HL-60/S4 treated with phorbol 12-myristate 13-acetate at 8.2 ng/mL for 4 days and 3 days (cell line): ENCODE results near the gene GRK1.

Source experiments
- in situ Hi-C: fragments of 300-500 bp; cut with MboI; formaldehyde crosslinking; loops from 2 replicates; pipeline ENCODE4 v1.15.0; 2022; ENCODE audit warnings: low sequenced_read_pairs

Gene GRK1

DNA sequence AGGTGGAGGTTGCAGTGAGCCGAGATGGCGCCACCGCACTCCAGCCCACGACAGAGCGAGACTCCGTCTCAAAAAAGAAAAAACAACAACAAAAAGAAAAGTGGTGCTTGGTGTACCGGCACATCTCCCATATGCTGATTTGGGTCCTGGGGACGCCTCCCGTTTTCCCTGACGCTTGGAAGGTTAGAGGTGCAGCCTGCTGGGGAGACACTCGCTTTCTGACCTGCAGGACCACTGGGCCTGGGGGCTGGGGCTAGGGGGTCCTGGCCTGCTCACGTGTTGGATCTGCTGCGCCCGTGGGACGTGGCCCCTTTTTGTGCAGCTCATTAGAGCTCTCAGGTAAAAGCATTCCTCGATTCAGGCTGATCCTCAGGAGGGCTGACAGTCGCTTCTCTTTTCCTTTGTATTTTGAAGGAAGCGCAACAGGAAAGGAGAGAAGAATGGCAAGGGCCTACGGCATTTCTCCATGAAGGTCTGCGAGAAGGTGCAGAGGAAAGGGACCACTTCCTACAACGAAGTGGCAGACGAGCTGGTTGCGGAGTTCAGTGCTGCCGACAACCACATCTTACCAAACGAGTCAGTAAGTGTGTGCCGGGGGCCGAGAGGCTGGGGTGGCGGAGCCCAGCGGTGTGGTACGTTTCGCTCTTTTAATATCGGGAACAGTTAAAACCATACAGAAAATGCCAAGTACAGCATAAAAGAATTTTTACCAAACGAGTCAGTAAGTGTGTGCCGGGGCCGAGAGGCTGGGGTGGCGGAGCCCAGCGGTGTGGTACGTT is 34.1 kb upstream of the GRK1 start:
- in situ Hi-C loops, result no loop called here

DNA sequence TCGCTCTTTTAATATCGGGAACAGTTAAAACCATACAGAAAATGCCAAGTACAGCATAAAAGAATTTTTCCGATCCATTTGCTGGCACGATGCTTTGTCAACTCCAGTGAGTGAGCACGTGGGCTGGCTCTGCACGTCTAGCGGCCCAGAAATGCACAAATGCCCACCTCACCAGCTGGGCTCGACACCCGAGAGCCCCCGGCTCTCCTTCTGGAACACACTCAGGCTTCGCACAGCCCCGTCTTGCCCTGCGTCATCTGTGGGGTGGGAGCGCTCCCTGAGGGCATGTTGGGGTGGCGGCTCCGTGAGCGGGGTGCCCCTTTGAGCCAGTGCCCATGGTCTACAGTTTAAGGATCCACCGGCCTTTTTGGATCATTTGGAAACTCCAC is 33.5 kb upstream of the GRK1 start:
- in situ Hi-C loops, result no loop called here

DNA sequence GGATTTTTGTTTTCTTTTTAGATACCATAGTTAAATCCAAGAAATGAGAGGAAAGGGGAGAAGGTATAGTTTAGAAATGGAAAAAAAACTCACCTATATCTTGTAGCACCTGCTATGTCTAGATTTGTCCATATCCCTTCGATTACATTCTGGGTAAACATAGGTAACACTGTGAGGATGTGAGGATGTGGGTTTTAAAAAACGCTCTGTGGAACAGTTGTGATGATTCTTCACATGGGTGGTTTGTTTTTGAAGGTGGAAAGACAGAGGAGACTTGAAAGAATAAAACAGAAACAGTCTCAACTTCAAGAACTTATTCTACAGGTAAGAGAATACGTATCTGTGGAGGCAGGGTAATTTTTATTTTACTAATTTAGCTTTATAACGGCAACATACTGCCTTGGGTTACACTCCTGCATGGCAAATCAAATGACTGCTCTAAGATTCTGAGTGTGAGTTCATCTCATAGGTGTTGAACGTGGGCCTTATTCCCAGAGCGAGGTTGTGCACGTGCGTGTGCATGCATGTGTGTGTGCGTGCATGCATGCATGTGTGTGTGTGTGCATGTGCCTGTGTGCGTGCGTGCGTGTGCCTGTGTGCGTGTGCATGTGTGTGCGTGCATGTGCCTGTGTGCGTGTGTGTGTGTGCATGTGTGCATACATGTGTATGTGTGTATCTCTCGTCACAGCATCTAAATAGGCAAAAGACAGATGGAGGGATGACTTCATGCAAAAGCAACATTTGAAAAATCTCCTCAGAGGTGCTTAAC is 32.6 kb upstream of the GRK1 start:
- in situ Hi-C loops, result no loop called here

DNA sequence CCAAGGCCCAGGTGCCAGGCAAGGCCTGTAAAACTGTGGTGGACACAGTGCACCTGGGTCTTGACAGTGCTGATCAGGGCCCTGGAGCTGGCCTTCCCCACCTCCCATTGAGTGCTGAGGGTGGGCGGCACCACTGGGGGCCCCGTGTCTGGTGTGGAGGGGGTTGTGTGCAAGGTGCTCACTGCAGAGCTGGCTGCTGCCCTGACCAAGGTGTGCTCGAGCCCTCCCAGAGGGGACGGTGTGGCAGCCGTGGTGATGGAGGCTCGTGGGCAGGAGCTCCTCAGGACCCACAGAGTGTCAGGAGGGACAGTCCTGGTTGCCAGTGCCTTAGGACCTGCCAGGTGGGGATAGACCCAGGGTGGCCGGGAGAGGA is 32.0 kb upstream of the GRK1 start:
- in situ Hi-C loops, result no loop called here

DNA sequence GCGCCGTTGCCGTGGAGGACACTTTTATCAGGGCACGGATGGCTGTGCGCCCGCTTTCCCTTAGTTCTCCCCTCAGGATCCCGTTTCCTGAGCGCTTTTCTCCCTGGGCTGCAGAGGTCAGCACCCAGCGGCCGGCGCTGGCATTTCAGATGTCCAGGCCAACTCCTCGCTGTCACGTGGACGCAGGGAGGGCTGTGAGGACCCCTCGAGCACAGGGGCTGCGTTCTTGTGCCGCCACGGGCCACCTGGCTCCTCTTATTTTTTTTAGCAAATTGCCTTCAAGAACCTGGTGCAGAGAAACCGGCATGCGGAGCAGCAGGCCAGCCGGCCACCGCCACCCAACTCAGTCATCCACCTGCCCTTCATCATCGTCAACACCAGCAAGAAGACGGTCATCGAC is 31.3 kb upstream of the GRK1 start:
- in situ Hi-C loops, result no loop called here

DNA sequence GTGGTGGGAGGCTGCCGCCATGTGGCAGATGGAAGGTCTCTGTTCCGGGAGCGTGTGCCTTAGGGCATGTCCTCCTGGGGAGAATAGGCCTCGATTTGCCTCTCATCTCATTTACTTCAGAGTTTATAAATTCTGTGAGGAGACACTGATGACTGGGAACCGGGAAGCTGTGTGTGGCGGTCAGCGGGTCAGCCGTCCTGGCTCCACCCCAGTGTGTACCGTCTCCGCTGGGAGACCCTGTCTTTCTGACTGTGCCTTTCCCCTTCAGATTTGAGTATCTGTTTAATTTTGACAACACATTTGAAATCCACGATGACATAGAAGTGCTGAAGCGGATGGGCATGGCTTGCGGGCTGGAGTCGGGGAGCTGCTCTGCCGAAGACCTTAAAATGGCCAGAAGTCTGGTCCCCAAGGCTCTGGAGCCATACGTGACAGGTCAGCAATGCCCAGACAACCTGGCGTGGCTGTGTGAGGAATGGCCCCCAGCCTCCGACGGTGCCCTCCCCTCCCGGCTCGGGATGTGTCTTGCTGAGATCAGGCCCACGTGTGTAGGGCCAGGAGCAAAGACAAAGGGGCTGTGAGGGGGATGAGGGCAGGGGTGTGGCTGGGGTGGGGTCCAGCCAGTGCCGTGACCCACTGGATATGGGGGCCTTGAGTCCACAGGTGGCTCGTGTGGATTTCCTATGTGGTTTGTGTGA is 30.6 kb upstream of the GRK1 start:
- in situ Hi-C loops, result no loop called here

DNA sequence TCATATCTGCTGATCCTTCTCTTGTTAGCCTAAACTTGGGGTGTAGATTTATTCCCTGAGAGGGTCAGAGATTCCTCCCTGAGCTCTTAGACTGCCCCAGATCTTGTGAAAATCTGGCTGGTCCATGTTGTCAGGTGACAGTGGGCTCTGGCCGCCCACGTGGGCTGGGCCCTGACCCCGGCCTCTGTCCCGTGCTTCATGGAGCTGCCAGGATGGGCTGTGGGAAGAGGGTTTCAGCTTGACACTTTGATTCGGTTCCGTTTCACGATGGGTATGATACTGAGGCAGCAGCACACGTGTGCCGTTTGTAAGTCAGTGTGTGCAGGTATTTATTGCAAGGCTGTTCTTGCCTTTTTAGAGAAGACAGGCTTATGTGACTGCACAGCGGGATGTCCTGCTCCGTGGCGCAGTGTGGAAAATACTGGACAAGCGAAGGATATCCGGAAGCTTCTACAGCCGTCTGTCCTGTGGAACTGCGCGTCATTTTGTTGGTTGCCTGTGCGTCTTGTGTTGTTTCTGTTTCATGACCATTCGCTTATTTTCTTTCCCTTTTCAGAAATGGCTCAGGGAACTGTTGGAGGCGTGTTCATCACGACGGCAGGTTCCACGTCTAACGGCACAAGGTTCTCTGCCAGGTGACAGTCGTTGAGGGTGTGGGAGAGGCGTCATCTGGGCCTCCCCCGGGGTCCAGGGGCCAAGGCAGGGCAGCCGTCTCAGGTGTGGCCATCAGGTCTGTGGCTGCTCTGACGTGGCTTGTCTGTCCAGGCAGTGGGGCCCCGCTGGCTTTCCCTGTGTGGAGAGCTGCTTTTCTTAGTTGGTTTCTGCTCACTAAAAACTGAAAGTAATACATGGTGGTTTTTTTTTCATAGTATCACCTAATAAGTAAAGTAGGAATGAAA is 29.5 kb upstream of the GRK1 start:
- in situ Hi-C loops, result no loop called here

DNA sequence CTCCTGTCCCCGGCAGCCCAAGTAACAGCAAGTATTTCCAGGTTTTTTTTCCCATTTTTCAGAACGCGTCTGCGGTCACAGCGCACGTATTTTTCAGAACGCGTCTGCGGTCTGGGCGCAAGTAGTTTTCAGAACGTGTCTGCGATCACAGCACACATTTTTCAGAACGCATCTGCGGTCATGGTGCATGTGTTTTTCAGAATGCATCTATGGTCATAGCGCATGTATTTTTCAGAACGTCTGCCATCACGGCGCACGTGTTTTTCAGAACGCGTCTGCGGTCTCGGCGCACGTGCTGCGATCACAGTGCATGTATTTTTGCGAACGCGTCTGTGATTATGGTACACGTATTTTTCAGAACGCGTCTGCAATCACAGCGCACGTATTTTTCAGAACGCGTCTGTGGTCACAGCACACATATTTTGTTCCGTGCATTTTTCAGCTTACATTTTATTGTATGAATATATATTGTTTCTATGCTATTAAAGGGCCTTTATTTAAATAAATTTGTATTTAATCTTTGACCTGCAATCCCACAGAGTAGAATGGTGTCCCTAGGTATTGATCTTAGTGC is 28.8 kb upstream of the GRK1 start:
- in situ Hi-C loops, result no loop called here

DNA sequence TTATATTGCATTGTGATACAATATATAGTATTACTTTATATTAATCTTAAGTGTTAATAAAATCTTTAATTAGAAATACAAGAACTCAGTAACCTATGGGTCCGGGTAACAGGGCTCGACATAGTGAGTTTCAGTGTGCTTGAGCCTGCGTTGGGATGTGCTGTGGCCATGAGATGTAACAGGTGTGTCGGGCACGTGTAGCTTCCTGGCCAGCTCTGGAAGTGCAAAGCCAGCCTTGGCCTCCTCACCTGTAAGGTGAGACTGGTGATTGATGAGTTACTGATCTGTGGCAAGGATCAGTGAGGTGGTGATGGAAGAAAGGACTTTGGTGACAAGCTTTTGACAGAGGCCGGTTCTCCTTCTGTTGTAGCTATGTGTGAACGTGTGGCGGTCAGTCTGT is 28.2 kb upstream of the GRK1 start:
- in situ Hi-C loops, result no loop called here

DNA sequence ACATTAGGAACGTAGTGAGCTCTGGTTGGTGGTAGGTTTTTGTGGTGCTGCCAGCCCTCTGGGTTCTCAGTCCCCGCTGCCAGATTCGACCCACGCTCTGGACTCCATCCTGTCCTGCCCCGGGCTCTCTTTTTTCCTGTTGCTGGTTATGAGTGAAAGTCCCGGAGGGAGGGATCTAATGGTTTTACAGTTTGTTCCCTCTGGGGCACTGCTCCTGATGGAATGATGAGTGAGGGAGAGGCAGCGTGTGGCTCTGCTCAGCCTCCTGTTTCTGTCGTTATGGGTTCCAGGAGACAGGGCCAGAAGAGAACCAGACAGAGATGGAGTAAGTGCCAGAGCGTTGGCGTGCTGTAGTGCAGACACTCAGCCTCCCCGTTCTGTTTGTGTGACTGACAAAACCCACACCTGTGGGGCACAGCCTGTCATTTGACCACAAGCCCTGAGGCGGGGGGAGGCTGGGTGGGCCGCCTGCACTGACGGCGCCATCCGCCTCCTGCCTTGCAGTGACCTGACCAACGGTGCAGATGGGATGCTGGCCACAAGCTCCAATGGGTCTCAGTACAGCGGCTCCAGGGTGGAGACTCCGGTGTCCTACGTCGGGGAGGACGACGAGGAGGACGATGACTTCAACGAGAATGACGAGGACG is 27.3 kb upstream of the GRK1 start:
- in situ Hi-C loops, result no loop called here

DNA sequence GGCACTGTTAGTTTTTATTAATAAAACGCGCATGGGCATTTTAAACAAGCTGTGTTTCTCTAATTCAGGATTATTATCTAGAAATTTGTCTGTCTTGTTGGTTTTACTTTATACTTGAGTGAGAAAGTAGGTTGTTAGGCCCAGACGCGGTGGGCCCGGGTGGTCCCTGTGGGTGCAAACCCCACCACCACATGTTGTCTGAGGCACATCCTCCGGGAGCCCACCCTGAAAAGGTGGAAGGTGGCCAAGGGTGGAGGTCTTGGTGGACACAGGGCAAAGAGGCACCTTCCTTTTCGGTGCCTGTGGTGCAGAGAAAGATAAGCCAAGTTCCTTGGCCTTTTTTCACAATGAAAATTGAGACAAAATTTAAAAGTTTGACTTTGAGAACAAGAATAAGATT is 25.6 kb upstream of the GRK1 start:
- in situ Hi-C loops, result no loop called here

DNA sequence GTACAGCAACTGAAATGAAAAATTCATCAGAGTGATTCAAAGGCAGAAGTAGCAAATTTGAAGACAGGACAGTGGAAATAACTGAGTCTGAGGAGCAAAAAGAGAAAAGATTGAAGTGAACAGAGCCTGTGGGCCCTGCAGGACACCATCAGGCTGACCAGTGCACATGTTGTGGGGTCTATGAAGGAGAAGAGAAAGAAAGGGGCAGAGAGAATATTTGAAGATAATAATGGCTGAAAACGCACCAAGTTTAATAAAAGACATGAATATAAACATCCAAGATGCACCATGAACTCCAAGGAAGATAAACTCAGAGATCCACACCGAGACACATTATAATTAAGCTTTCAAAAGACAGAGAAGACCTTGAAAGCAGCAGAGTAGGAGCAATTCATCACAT is 24.5 kb upstream of the GRK1 start:
- in situ Hi-C loops, result no loop called here

DNA sequence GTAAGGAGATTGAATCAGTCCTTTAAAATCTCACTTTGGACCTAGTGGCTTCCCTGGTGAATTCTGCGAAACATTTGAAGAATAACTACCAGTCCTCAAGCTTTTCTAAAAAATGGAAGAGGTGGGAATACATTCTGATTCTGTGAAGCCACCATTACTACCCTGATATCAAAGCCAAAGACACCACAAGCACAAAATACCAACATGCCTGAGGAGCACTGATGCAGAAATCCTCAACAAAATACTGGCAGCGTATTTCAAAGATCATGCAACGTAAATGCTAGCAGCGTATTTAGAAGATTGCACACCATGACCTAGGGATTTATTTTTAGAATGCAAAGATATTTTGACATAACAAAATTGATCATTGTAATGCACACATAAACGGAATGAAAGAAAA is 23.4 kb upstream of the GRK1 start:
- in situ Hi-C loops, result no loop called here

DNA sequence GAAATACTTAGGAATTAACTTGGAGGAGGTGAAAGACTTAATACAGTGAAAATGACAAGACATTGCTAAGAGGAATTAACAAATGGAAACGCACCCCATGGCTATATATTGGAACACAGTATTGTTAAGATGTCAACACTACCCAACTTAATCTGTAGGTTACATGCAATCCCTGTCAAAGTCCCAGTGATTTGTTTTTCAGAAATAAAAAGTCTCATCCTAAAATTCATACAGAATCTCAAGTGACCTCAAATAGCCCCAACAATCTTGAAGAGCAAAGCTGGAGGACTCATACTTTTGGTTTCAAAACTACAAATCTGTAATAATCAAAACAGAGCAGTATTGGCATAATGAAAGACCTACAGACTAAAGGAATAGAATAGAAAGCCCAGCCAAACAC is 22.2 kb upstream of the GRK1 start:
- in situ Hi-C loops, result no loop called here

DNA sequence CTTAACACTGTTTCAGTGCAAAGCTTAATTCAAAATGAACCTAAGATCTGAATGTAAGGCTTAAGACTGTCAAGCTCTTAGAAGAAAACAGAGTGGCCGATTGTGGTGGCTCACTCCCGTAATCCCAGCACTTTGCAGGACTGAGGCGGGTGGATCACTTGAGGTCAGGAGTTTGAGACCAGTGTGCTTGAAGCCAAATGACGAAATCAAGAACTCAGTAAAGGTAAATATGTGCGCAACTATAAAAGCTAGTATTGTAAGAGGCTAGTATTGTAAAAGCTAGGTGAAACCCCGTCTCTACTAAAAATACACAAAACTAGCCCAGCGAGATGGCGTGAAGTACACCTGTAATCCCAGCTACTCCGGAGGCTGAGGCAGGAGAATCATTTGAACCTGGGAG is 21.7 kb upstream of the GRK1 start:
- in situ Hi-C loops, result no loop called here

DNA sequence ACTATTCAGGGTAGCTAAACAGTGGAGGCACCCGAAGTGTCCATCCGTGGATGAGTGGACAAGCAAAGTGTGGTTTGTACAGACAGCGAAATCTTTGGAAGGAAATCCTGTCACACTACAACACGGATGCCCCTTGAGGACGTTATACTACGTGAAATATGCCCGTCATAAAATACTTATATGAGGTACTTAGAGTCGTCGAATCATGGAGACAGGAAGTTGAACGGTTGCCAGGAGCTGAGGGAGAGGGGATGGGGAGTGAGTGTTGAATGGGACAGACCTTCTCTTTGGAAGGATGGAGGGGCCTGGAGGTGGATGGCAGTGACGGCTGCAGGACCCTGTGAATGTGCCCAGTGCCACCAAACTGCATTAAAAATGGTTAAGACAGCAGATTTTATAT is 20.6 kb upstream of the GRK1 start:
- in situ Hi-C loops, result no loop called here

DNA sequence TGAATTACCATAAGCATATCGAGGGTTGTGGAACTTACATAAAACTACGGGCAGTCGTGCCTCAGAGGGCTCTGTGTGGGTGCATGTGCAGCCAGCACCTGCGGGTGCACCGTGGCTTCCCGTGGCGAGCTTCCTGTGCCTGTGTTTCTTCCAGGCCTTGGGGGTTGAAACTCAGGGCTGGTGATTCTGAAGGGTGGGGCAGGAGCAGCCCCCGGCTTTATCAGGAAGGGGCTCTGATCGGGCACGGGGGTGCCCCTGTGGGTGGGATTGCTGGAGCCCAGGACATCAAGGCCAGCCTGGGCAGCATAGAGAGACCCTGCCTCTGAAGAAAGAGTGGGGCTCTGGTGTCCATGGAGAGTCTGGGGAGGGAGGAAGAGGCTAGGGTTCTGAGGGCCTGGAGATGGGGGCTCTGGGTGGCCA is 20.1 kb upstream of the GRK1 start:
- in situ Hi-C loops, result no loop called here

DNA sequence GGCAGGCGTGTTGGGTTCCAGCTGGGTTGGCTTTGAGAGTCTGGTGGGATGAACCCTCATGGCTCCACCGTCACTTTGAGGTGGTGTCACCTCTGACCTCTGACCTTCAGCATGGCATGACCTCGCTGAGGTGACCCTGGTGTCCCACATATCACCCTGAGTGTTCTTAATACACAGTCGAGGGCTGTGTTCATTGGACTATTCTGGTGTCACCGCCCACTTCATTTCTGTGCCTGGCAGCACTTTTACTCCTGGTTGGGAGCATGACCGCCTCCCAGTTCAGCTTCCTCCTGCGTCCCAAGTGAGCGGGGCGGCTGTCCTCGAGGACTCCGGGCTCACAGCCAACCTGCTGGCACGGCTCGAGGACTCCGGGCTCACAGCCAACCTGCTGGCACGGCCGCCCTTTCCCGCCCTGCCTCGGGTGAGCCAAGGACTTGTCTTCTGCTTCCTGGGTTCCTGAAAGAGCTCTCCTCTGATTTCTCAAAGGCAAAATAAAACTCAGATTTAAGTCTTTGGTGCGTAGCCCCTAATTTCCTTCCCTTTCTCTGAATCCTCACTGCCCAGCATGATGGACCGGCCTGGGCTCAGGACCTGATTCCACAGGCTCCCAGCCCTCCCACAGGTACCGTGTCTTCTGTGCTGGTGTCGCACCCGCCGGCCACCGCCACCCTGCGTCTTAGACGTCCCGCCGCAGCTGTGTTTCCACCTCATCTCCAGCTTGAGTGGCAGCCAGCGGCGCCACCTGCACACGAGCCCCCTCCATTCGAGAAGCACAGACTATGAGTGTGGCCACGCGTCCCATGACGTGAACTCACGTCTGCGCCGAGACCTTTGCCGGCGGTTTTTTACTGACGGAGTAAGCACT is 19.4 kb upstream of the GRK1 start:
- in situ Hi-C loops, result no loop called here

DNA sequence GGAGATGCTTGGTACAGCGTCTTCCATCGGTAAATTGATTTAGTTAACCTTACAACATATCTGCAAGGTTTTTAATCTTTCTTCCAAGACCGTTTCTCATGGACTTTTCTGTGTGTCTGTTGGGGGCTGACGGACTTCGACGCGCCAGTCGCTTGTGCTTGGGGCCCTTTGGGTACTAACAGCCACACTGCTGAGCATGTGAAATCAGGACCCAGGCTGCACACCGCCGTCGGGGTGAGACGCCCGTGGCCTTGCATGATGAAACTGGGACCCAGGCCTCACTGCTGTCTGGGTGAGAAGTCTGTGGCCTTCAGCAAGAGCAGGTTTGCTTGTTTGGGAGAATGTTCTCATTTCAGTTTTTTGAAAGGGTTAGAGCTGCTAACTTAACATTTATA is 18.8 kb upstream of the GRK1 start:
- in situ Hi-C loops, result no loop called here
